Karpas-422 (cell line): ENCODE measurements around the gene TTYH1. TPM values are rescaled to one million over a fixed set of nuclear protein-coding genes. Genes with fewer than 3 reads are reported as not detected.
"Not testable (repeated sequence)": the region's sequence is repeated elsewhere in the genome, so short reads cannot be mapped to it uniquely, and the experiment has no call there.

ENCODE experiments used
- DNase-seq: peaks from one replicate; pipeline ENCODE4 v3.0.0-alpha.2; 2015
- H2AFZ ChIP-seq: fragments of 200-600 bp; sonication (generic); 2 replicates; pipeline ENCODE4 v1.6.1; 2014; ENCODE audit warnings: antibody characterized with exemption, low read length, mixed read lengths
- H3K27ac ChIP-seq: fragments of 200-600 bp; sonication (generic); 2 replicates; pipeline ENCODE4 v1.5.1; 2014; ENCODE audit warnings: mild to moderate bottlenecking, low read length, moderate library complexity
- H3K27me3 ChIP-seq: fragments of 200-600 bp; sonication (generic); 2 replicates; pipeline ENCODE4 v1.6.1; 2014; ENCODE audit warnings: low read length, mixed read lengths
- H3K36me3 ChIP-seq: fragments of 200-600 bp; sonication (generic); 2 replicates; pipeline ENCODE4 v1.6.1; 2014; ENCODE audit warnings: low read length, mixed read lengths; ENCODE audit not compliant: insufficient read depth
- H3K4me1 ChIP-seq: fragments of 200-600 bp; sonication (generic); 2 replicates; pipeline ENCODE4 v1.6.1; 2014; ENCODE audit warnings: mild to moderate bottlenecking, low read length, mixed read lengths
- H3K4me2 ChIP-seq: fragments of 200-600 bp; sonication (generic); 2 replicates; pipeline ENCODE4 v1.6.1; 2014; ENCODE audit warnings: low read length, low read depth, mild to moderate bottlenecking; ENCODE audit not compliant: poor library complexity, severe bottlenecking
- H3K4me3 ChIP-seq: fragments of 200-600 bp; sonication (generic); 2 replicates; pipeline ENCODE4 v1.5.1; 2014; ENCODE audit warnings: mild to moderate bottlenecking, antibody characterized with exemption, low read length, mixed read lengths
- H3K79me2 ChIP-seq: fragments of 200-600 bp; sonication (generic); 2 replicates; pipeline ENCODE4 v1.6.1; 2014; ENCODE audit warnings: mild to moderate bottlenecking, low read length, mixed read lengths
- H3K9ac ChIP-seq: fragments of 200-600 bp; sonication (generic); 2 replicates; pipeline ENCODE4 v1.6.0; 2014; ENCODE audit warnings: low read length
- H3K9me2 ChIP-seq: fragments of 200-600 bp; sonication (generic), shearing (Covaris generic); replicated peaks from 2 replicates; pipeline ENCODE4 v1.6.0; 2014; ENCODE audit warnings: mild to moderate bottlenecking, low read length, moderate library complexity; ENCODE audit not compliant: insufficient read depth
- H3K9me3 ChIP-seq: fragments of 300-700, 200-600 bp; sonication (generic); 2 replicates; pipeline ENCODE4 v1.6.1; 2014; ENCODE audit warnings: low read length, mixed read lengths
- H4K20me1 ChIP-seq: fragments of 200-600 bp; sonication (generic); 2 replicates; pipeline ENCODE4 v1.6.1; 2014; ENCODE audit warnings: mild to moderate bottlenecking, antibody characterized with exemption, low read length, low read depth; ENCODE audit not compliant: insufficient read depth
- total RNA-seq: library from RNA; depleted of rRNA; stranded (reverse); fragments of >200 nt; shearing (Covaris generic); gene quantifications from 2 replicates; pipeline ENCODE4 v1.2.3, GENCODE V29; 2014; ENCODE audit warnings: low replicate concordance; rRNA removed

The TTYH1 gene
- total RNA-seq = not detected in 2 replicates

DNA sequence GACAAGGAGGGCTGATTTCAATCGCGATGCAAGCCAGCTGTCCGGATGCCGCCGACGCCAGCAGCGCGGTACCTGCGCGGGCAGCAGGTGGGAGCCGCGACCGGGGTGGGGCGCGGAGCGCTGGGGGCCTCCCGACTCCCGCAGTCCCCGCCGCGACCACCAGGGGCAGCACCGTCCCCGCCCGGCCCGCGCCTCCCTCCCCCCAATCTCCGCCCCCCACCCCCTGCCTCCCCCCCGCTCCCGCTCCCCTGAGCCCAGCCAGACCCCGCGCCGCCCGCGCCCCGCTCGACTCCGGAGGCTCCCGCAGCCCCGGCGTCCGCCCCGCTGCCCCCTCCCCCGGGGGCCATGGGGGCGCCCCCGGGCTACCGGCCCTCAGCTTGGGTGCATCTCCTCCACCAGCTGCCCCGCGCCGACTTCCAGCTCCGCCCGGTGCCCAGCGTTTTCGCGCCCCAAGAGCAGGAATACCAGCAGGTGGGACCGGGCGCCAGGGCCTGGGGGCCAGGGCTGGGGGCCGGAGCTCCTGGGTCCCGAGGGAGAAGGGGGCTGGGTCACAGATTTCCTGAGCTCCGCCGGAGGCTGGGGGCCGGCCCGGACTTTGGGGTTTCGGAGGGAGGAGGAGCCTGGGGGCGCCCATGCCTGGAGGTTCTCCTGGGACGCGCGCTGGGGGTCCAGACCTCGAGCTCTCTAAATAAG is at the start of gene TTYH1:
Gene TTYH1 (plus strand): TSS at position 257 of the 693 bp plus-strand sequence. CDS start 89 bp downstream, at position 346.
- no peak for DNase-seq
- no peak within 1 kb of the TSS for H3K4me2 ChIP-seq
- H3K27ac ChIP-seq = no peak within 1 kb of the TSS

DNA sequence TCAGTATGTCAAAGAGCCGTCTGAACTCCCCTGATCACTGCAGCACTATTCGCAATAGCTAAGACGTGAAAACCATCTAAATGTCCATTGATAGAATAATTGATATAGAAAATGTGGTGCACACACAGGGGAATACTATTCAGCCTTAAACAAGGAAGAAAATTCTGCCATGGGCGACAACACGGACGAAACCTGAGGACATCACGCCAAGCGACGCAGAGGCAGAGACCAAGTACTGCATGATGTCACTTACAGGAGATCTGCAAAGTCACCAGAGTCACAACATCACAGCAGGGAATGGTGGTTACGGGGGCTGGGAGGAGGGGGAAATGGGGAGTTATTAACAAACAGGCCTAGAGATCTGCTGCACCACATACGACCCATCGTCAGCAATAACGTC is 49.5 kb upstream of the TTYH1 start:
- DNase-seq, H3K4me2 ChIP-seq, H3K9ac ChIP-seq, H3K79me2 ChIP-seq, H3K9me2 ChIP-seq, H3K4me3 ChIP-seq, H3K36me3 ChIP-seq, H3K27me3 ChIP-seq, H3K27ac ChIP-seq, H2AFZ ChIP-seq, H3K9me3 ChIP-seq, H4K20me1 ChIP-seq: not testable (repeated sequence)
- peaks cover 20% of the 10 kb centered on the region for H3K4me1 ChIP-seq

More for the DNA sequence above, at the start of gene TTYH1:
- Histone ChIP-seq H3K4me3 (no peak within 1 kb of the TSS), H3K9me3 (no peaks in the 10 kb centered on the region), H3K4me1 (no peaks in the 10 kb centered on the region), H2AFZ (no peak within 1 kb of the TSS), H4K20me1 (no peaks in the 10 kb centered on the region), H3K9ac (no peak within 1 kb of the TSS), H3K9me2 (no peaks in the 10 kb centered on the region), H3K36me3 (no peaks in the 10 kb centered on the region), H3K27me3 (no peaks in the 10 kb centered on the region), H3K79me2 (no peaks in the 10 kb centered on the region)

DNA sequence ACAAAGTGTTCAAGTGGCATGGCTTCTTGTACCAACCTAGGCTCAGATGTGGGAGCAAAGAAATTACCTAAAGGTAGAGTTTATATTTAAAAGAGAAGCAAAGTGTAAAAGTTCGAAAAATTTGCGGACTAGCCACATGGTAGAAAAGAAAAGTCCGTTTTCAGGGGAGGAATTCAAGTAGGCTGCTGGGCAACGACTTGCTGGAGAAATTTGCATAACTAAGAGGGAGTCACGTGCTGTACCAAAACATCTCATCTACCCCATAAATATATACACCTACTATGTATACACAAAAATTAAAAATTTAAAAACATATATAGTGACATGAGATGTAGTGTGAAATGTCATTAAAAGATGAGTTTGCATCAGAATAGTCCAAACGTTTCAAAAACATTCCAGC is 48.5 kb upstream of the TTYH1 start:
- no peak overlapping the region for H2AFZ ChIP-seq
- H3K9me3 ChIP-seq = no peaks in the 10 kb centered on the region
- no peak overlapping the region for H3K27ac ChIP-seq
- H3K9me2 ChIP-seq = no peaks in the 10 kb centered on the region
- H3K4me1 ChIP-seq = peaks cover 10% of the 10 kb centered on the region
- no peak overlapping the region for H3K4me3 ChIP-seq
- no peak overlapping the region for H3K9ac ChIP-seq
- H3K27me3 ChIP-seq = peaks cover 3% of the 10 kb centered on the region; the same call in 1 of the 2 replicates
- H4K20me1 ChIP-seq = no peaks in the 10 kb centered on the region
- no peaks in the 10 kb centered on the region for H3K79me2 ChIP-seq
- H3K36me3 ChIP-seq = no peaks in the 10 kb centered on the region
- no peak for DNase-seq
- H3K4me2 ChIP-seq = no peak overlapping the region

DNA sequence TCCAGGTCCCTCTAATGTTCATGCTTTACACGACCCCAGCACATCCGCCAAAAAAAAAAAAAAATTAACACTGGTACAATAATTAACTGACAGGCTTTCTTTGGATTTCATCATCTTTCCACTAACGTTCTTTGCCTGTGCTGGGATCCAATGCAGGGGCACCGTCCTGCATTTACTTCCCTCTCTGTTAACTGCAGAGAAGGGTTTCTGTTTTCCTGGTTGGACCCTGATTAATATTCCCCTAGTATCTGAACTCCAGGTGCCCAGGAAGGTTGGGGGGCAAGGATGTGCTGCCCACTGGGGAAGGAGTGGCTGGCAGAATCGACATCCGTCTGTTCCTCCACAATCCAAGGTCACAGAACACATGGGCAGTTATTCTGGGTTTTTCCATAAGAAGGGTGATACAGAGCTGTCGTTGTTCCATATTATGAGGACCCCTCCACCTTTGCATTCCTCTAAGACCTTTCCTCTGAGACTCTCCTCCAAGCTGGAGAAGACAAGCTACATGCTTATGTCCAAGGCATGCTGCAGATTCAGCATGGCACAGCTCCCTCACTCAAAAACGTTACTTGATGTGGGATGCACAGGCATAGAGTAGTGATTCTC is 46.1 kb upstream of the TTYH1 start:
- Histone ChIP-seq H3K9me2 (no peaks in the 10 kb centered on the region), H3K4me3 (no peak overlapping the region), H3K4me1 (peaks cover 7% of the 10 kb centered on the region), H3K9ac (no peak overlapping the region), H2AFZ (no peak overlapping the region), H3K36me3 (no peaks in the 10 kb centered on the region), H3K9me3 (no peaks in the 10 kb centered on the region), H3K27me3 (no peaks in the 10 kb centered on the region), H3K27ac (no peak overlapping the region), H3K79me2 (no peaks in the 10 kb centered on the region), H3K4me2 (no peak overlapping the region), H4K20me1 (no peaks in the 10 kb centered on the region)
- DNase-seq = no peak

DNA sequence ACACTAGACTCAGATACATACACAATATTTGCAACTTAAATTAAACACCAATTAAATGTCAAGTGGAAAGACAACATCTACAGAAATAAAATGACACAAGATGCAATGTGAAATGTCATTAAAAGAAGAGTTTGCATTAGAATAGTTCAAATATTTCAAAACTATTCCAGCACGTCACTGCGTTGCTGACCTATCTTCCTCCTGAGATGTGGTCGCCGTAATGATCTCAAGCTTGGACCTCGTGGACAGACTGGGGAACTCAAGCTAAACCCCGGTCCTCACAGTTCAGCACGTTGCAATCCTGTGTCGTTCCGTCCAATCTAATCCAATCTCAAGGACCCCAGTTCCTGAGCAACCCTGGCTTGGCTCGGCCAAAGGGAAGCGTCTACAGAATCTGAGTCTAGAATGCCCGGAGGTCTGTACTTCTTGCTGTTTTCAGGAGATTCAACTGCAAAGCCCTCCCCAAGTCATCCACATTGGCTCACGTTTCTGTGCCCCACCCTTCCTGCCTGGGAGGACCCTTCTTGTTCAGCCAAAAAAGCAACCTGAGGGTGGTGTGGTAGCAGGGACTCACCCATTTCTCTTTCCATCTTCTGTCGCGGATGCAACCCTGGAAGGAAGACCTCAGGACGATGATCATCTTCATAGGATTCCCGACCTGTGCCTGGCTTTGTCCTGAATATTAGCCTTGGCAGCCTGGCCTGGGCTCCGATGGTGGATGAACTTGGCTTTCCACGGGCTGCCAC is 45.4 kb upstream of the TTYH1 start:
- H3K9me3 ChIP-seq, H3K27ac ChIP-seq, H3K9me2 ChIP-seq, H2AFZ ChIP-seq, DNase-seq, H3K9ac ChIP-seq, H3K4me2 ChIP-seq, H3K27me3 ChIP-seq, H3K36me3 ChIP-seq, H3K4me1 ChIP-seq, H3K4me3 ChIP-seq, H4K20me1 ChIP-seq, H3K79me2 ChIP-seq: not testable (repeated sequence)

DNA sequence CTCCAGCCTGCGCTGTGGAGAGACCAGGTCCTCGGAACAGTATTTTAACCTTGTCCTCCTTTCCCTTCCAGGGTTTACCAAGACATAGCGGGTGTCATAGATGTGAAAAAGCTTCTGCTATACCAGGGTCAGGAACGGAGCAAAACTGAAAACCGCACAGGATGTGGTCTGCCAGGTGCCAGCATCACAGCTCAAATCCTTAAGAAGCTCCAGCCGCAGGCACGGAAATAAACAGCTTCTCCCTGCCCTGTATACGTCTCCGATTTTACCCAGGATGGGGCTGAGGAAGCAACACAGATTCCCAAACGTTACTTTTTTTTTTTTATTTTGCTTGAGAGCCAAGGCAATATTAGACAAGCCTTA is 44.8 kb upstream of the TTYH1 start:
- H3K9me2 ChIP-seq, H3K9ac ChIP-seq, H2AFZ ChIP-seq, H3K79me2 ChIP-seq, H3K27me3 ChIP-seq, H3K36me3 ChIP-seq, DNase-seq, H3K9me3 ChIP-seq, H3K4me2 ChIP-seq, H3K4me1 ChIP-seq, H3K4me3 ChIP-seq, H3K27ac ChIP-seq, H4K20me1 ChIP-seq: not testable (repeated sequence)

DNA sequence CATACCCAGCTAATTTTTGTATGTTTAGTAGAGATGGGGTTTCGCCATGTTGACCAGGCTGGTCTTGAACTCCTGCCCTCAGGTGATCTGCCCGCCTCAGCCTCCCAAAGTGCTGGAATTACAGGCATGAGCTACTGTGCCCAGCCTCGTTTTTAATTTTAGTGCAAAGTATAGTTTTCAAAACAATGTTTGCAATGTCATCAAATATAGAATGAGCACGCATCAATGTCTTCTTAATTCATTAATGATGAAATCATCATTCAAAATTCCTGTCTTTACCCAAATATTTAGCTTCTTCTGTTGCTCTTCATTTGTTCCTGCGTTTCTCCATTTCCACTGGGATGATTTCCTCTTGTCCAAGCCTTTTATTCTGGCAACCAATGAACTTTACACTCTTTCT is 43.8 kb upstream of the TTYH1 start:
- not testable (repeated sequence) for H3K4me2 ChIP-seq, H4K20me1 ChIP-seq, H3K9me3 ChIP-seq, H3K9me2 ChIP-seq, DNase-seq, H3K9ac ChIP-seq, H3K27ac ChIP-seq, H2AFZ ChIP-seq, H3K36me3 ChIP-seq, H3K4me1 ChIP-seq, H3K4me3 ChIP-seq, H3K79me2 ChIP-seq, H3K27me3 ChIP-seq
